ENCODE data around the gene DPYD.
"Not testable (repeated sequence)": the region's sequence is repeated elsewhere in the genome, so short reads cannot be mapped to it uniquely, and the experiment has no call there.

DPYD gene

GRCh38 chr1:97258597-97258996, 662.2 kb downstream of the DPYD start:
- no peak for DNase-seq

- no peak for DNase-seq
Measured at GRCh38 chr1:97254731-97255463, 665.9 kb downstream of the DPYD start.

GRCh38 chr1:97252925-97253324, 667.9 kb downstream of the DPYD start:
- no peak for DNase-seq

GRCh38 chr1:97252076-97252475, 668.8 kb downstream of the DPYD start:
- DNase-seq, result no peak

GRCh38 chr1:97247196-97247595, 673.6 kb downstream of the DPYD start:
- no peak for DNase-seq

- no peak for DNase-seq
Measured at GRCh38 chr1:97245682-97246081, 675.2 kb downstream of the DPYD start.

GRCh38 chr1:97245026-97245425, 675.8 kb downstream of the DPYD start:
- no peak for DNase-seq

GRCh38 chr1:97243973-97244560, 676.8 kb downstream of the DPYD start:
- DNase-seq, result no peak

- DNase-seq, result no peak
Measured at GRCh38 chr1:97238816-97239215, 682.0 kb downstream of the DPYD start.

GRCh38 chr1:97231354-97231753, 689.5 kb downstream of the DPYD start:
- not testable (repeated sequence) for DNase-seq

GRCh38 chr1:97212671-97213070, 708.2 kb downstream of the DPYD start:
- DNase-seq, result no peak

- no peak for DNase-seq
Measured at GRCh38 chr1:97210307-97210706, 710.5 kb downstream of the DPYD start.

- no peak for DNase-seq
Measured at GRCh38 chr1:97209381-97209957, 711.4 kb downstream of the DPYD start.

- DNase-seq, result no peak
Measured at GRCh38 chr1:97207868-97208267, 713.0 kb downstream of the DPYD start.

- DNase-seq, result no peak
Measured at GRCh38 chr1:97204468-97204867, 716.4 kb downstream of the DPYD start.

- DNase-seq, result no peak
Measured at GRCh38 chr1:97202481-97203380, 718.1 kb downstream of the DPYD start.

GRCh38 chr1:97201641-97202040, 719.2 kb downstream of the DPYD start:
- no peak for DNase-seq

- no peak for DNase-seq
Measured at GRCh38 chr1:97200595-97200994, 720.2 kb downstream of the DPYD start.

- DNase-seq, result no peak
Measured at GRCh38 chr1:97196825-97197516, 723.9 kb downstream of the DPYD start.

GRCh38 chr1:97192872-97193572, 727.8 kb downstream of the DPYD start:
- no peak for DNase-seq

GRCh38 chr1:97190326-97190725, 730.5 kb downstream of the DPYD start:
- DNase-seq, result no peak

GRCh38 chr1:97186381-97186780, 734.5 kb downstream of the DPYD start:
- no peak for DNase-seq

Measured in activated CD8-positive, alpha-beta memory T cell treated with anti-CD3 and anti-CD28 coated beads, Interleukin-2, amount 50 U/mL, for 48 hours (primary cell).